Lower lobe of right lung (tissue), 2 donors: Measurements from ENCODE around the gene TOR4A. TPM values are rescaled to one million over a fixed set of nuclear protein-coding genes. Genes with fewer than 3 reads are reported as not detected.

ENCODE experiments used
- ATAC-seq, 2 donors: fragments of 200-7000 bp; cut with Tn5 transposase; one replicate each; pipeline ENCODE4 v1.9.1; 2020 to 2022; ENCODE audit warnings: mild to moderate bottlenecking in 2 of 2, moderate library complexity in 2 of 2
- DNase-seq: peaks from one replicate; pipeline ENCODE4 v3.0.0-alpha.2; 2020
- H3K27ac ChIP-seq: fragments of 200-600 bp; one replicate; pipeline ENCODE4 v1.8.0; 2022
- H3K27me3 ChIP-seq: fragments of 200-600 bp; one replicate; pipeline ENCODE4 v1.8.0; 2022; ENCODE audit warnings: low read depth
- H3K36me3 ChIP-seq: fragments of 200-600 bp; one replicate; pipeline ENCODE4 v1.8.0; 2022; ENCODE audit warnings: mild to moderate bottlenecking
- H3K4me1 ChIP-seq: fragments of 200-600 bp; one replicate; pipeline ENCODE4 v1.8.0; 2022
- H3K4me3 ChIP-seq: fragments of 200-600 bp; one replicate; pipeline ENCODE4 v1.8.0; 2022; ENCODE audit warnings: mild to moderate bottlenecking
- H3K9me3 ChIP-seq: fragments of 200-600 bp; one replicate; pipeline ENCODE4 v1.8.0; 2022
- CTCF ChIP-seq: fragments of 200-600 bp; IDR thresholded peaks from one replicate; pipeline ENCODE4 v1.8.0; 2022; ENCODE audit warnings: antibody characterized with exemption, mild to moderate bottlenecking
- intact Hi-C: fragments of 100-400 bp; cut with DNase I; formaldehyde crosslinking; loops from one replicate; pipeline ENCODE4 v1.11.0; 2022
- total RNA-seq: library from RNA; stranded (reverse); fragmentation: NEBNext Ultra II Directional; extraction: Animal tissue kit (Norgen Biotek cat#: 25700); gene quantifications from one replicate; pipeline ENCODE4 v1.2.1, GENCODE V29; 2021
- donor health status: DM: no; HTN: yes; CAD: no; lungs with severe emphysema.

The TOR4A gene
- total RNA-seq, 1 donor from 2014 or later, result 27.2 TPM

GRCh38 chr9:137233143-137233980 is 44.2 kb upstream of the TOR4A start:
- H3K27me3 ChIP-seq, result peaks cover 60% of the 10 kb centered on the region

GRCh38 chr9:137234055-137234697 is 43.4 kb upstream of the TOR4A start:
- ATAC-seq (no peak), DNase-seq (no peak)
- Histone ChIP-seq H3K27ac (no peak overlapping the region), H3K27me3 (peaks cover 53% of the 10 kb centered on the region), H3K4me3 (no peak overlapping the region), H3K4me1 (peaks cover 27% of the 10 kb centered on the region), H3K36me3 (no peaks in the 10 kb centered on the region), H3K9me3 (no peaks in the 10 kb centered on the region)
- TF ChIP-seq CTCF, result no peak
- intact Hi-C loops, result no loop called here

More at GRCh38 chr9:137233143-137233980, 44.2 kb upstream of the TOR4A start:
- H3K36me3 ChIP-seq, result no peaks in the 10 kb centered on the region
- no peaks in the 10 kb centered on the region for H3K9me3 ChIP-seq
- H3K4me3 ChIP-seq, result no peak overlapping the region
- DNase-seq, result no peak
- H3K4me1 ChIP-seq, result peaks cover 18% of the 10 kb centered on the region
- TF ChIP-seq CTCF, result no peak
- intact Hi-C loops, result no loop called here
- no peak for ATAC-seq
- no peak overlapping the region for H3K27ac ChIP-seq

- H3K4me3 ChIP-seq, result no peak overlapping the region
- no peaks in the 10 kb centered on the region for H3K36me3 ChIP-seq
- H3K27ac ChIP-seq, result no peak overlapping the region
- TF ChIP-seq CTCF, result no peak
- no peaks in the 10 kb centered on the region for H3K9me3 ChIP-seq
- intact Hi-C loops, result no loop called here
- peaks cover 46% of the 10 kb centered on the region for H3K27me3 ChIP-seq
- H3K4me1 ChIP-seq, result peaks cover 34% of the 10 kb centered on the region
- DNase-seq (no peak), ATAC-seq (no peak)
These were observed 42.6 kb upstream of the TOR4A start for GRCh38 chr9:137234758-137235423.

- no peak for TF ChIP-seq CTCF
- ATAC-seq (no peak), DNase-seq (no peak)
- H3K27ac ChIP-seq, result no peak overlapping the region
- peak overlapping the region; percentile 8 for H3K4me3 ChIP-seq
- no peaks in the 10 kb centered on the region for H3K9me3 ChIP-seq
- no peaks in the 10 kb centered on the region for H3K36me3 ChIP-seq
- intact Hi-C loops, result no loop called here
- H3K27me3 ChIP-seq, result peaks cover 39% of the 10 kb centered on the region
- peaks cover 37% of the 10 kb centered on the region for H3K4me1 ChIP-seq
These were observed 41.9 kb upstream of the TOR4A start for GRCh38 chr9:137235424-137236237.
